GM10847 (cell line): ENCODE data around the gene TCF4.

ENCODE experiments used
- POLR2A ChIP-seq: IDR thresholded peaks from 2 replicates; pipeline ENCODE4 v1.6.1; 2011; ENCODE audit not compliant: insufficient read length; ENCODE audit errors: extremely low read depth

TCF4 gene

DNA sequence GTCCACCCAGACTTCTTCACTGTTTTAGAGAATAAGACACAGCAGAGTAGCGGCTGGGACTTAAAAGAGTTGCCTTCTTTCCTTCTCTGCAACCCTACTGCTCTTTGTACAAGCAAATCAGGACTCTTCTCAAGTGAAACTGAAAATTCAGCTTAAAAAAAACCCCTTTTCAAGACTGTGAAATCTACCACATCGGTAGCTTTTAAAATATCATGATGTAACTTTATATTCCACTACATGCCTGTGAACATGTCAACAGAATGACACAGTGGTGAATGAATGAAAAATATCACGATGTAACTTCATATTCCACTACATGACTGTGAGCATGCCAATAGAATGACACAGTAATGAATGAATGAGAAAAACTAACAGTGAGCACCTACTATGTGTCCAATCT, 53.4 kb downstream of the TCF4 start:
- TF ChIP-seq POLR2A, result no peak

DNA sequence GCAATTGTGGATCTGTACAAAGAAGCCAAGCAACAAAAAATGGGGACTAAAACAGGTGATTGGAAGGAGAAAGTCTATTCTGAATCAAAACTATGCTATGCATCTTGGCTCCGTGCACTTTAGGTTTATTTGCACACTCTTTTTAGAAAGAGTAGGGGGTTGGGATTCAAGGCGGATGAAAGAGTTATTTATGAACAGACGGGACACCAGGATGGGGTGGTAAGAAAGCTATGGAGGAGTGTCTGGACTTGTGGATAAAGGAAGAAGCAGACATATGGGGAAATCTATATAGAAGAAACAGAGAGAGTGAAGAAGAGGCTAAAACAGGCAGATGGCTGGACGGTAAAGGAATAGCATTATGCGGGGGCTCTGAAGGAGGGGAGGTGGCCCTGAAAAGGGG, 57.8 kb downstream of the TCF4 start:
- no peak for TF ChIP-seq POLR2A

DNA sequence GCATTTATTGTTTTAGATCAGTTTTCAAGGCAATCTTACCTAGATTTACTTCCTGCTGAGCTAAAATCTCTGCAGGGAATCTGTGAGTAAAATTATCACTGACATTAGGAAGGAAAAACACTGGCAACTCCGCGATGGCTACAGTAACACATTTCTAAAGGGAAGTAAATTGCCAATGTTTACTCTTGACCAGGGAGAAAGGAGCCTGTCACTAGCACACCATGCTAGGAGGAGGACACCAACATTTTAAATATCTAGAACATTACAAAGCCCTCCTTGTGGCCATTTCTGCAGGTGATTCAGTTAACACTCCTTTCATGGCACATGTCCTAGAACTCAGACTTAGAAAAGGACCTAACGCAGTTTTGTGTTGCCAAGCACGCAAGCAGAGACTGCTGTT, 58.4 kb downstream of the TCF4 start:
- no peak for TF ChIP-seq POLR2A

DNA sequence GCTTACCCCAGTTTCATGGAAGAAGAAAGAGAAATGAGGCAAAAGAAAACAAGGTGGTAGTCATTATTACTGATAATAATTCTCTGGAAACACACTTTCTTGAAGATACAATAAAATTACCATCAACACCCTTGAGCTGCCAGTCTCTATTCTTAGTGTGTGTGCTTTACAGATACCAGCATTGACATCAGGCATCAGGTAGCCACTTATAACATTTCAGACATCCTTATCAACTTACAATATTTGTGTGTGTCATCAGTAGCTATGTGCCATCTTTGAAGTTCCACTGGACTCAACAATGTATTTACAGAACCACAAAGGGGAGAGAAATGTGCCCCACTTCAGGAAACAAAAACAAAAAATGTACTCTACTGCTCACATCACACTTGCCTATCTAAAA, 62.1 kb downstream of the TCF4 start:
- TF ChIP-seq POLR2A, result no peak

DNA sequence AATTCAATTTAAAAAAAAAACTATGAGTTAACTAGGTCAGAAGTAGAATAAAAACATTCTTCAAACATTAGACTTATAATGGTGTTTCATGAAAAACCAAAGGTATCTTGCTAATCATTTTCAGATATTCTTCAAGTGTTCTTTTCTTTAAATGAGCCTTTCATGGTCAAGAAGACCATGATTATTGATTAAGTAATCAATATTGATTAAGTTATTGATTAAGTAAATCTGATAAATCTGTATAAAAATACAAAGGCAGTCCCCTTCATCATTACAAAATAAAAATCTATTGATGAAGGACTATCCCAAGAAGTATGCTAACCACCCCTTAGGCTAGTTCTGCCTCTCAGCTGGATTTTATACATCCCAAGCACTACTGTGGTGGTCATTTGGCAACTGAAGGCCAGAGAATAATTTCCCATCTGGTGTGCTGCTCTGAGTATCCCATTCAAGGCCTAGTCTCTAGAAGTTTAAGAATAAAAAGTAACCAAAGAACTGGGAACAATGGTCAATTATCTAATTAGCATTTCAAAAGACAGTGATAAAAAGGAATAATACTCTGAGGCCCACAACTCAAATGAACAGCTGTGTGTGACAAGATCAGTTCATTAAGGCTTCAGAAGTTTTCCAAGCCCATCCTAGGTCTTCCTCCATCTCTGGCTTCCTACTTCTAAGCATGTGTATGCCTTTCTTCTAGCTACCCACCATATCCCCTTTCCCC, 63.5 kb downstream of the TCF4 start:
- no peak for TF ChIP-seq POLR2A

DNA sequence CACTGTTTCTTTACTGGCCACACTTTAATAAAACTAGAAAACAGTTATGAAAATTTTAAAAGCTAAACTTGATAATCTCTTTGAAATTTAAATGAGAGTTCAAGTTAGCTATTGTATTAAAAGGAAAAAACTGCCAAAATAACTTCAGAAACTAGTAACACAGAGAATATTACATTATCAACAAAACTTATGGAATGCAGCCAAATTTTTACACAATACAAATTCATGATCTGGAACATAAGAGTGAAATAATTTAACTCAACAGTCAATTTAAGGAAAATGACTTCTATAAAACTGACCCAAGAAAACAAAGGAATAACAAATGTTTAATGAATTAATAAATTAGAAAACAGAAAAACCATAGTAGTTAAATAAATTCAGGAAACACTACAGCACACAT, 65.0 kb downstream of the TCF4 start:
- no peak for TF ChIP-seq POLR2A

DNA sequence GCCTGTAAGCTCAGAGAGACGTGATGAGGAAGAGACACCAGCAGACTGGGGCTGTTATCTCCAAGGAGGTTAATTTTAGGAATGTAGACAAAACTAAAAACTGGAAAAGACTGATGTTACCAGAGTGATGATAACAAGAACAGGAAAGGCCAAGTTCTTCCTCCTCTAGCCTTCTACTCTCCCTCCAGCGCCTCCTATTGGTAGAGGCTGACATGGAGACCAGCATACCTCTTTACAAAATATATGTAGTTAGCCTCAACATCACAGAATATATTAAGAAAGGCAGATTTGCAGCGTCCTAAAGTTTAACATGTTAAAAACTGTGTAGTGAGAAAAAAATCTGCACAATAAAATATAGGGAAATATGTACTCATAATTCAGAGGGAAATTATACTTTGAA, 66.0 kb downstream of the TCF4 start:
- TF ChIP-seq POLR2A, result no peak

DNA sequence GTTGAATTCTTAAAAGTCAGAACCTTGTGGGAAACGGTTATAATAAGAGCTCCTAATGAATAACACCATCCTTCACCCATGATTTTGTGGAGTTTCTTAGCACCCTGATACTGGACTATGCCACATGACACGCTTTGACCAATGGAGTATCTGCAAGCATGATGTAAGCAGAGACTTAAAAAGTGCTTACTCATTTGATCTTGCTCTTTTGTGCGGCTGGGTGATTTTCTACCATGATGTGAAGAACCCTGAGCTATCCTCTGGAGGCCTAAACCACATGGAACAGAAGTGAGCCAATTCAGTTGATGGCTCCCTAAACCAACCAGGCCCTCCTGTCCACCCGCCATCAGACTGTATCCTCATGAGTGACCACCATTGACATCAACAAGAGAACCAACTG, 70.9 kb downstream of the TCF4 start:
- TF ChIP-seq POLR2A, result no peak

DNA sequence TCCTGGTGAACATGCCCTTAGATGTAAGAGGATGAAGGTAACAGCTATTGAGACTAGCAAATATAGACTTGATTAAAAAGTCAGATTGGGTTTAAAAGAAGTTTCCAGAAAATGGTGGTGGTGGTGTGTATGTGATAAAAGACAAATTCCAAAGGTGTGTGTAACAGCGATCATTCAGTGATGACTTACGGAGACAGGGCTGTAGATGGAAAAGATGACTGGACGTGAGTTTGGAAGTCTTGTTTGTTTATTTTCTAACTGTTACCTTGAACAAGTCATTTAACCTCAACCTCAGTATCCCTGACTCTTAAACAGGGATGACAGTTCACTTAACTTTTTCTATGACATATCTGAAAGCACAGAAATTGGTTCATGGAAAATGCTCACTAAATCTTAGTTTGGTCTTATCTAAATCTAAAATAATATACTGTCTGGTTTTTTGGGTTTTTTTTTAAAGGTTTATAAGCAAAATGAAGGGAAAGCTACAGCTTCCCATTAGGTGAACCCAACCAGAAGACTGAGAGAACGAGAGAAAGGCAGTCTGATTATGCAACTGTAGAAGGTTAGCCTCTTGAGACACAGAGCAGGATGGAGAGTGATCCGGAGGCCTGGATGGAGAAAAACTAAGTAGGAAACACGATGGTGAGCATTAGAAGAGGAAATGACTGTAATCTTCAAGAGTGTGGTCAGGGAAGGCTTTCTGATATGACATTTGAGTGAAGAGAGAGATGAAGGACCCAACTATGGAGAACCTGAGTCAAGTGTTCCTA, 71.9 kb downstream of the TCF4 start:
- TF ChIP-seq POLR2A, result no peak

DNA sequence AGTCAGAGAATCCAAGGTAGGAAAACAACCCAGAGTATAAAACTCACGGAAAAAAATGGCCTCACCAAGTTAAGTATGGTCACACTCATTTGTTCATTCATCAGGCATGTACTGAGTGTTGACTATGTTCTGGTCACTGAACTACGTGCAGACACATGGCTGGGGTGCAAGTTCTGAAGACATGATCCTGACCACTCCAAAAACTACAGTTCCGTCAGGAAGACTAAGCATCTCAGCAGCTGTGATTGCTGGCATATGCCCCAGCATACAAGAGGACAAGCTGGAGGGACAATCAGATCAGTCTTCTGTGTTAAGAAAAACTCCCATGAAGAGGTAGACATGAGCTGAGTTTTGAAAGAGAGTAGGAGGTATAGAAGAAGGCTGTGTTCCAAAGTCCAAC, 72.8 kb downstream of the TCF4 start:
- TF ChIP-seq POLR2A, result no peak

DNA sequence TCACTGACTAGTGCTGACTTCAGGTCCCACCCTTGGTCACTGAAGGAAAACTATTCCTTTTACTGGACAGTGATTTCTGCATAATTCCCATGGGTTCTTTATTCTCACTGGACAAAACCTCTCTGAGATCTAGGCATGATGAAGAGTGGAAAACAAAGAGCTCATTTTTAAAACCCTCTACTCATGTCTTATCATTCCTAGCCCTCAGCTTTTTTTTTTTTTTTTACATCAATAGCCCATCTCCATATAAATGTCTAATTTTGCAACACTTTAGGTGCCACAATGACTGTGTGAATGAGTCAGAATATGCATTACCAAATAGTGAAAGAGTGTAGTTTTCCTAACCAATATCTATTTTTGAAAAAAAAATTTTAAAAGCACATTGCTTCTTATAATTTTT, 74.8 kb downstream of the TCF4 start:
- TF ChIP-seq POLR2A, result no peak

DNA sequence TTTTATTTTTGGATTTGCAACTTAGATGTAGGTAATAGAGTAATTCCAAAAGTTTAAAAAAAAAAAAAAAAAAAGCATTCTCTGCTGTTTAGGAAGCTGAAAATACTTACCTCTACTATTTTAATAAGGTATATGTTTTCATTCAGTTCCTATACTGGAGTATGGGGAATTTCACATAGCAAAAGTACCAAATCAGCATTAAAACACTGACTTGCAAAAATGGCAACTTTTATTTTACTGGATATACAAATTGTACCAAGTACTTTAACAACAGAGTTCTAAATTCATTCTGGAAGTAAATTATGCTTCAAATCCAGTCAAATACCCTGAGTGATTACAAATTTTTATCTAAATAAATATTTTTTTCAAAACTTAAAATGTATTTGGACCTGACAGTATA, 76.7 kb downstream of the TCF4 start:
- no peak for TF ChIP-seq POLR2A

DNA sequence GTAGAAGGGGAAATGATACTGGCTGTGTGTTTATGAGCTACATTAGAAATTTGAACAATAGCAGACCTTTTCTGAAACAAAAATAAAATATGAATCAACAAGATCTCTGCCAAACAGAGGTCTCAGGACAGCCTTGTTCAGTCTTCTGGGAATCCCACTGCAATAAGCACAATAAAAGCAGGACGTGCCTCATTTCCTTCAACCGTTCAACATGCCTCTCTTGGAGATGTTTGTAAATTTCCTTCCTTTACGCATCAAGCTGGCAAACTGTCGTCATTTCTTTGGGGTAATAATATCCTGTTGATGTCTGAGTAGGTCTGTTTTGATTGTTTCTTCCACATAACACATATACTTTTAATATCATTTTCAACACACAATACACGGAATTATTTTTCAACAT, 77.2 kb downstream of the TCF4 start:
- no peak for TF ChIP-seq POLR2A

DNA sequence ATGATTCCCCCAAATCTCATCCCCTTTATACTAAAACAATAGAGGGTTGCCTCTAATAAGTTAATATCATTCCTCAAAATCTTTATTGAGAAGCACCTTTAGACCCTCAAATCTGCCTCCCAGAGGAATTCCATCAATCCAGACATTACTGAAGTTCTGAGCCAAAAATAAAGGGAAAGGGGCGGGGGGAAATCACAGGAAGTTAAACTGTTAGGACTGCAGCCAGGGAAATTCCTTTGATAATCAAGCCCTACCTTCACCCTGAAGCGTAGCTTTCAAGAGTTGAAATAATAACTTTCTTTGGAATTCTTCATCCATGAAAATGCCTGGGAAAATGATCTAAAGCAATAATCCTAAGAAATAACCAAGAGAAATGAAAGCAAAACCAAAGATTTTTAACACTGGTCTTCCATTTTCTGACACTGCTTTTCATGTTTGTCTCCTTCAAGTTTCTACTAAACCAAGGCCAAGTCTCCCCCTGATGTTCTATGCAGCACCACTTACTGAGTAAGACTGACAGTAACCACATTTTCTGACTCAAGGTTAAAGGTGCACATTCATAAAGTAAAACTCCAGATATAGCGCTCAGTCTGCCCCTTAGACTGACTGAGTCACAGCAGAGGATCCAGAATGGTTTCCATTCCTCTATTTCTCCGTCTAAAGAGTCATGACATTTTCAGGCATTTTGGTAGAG, 78.2 kb downstream of the TCF4 start:
- TF ChIP-seq POLR2A, result no peak

DNA sequence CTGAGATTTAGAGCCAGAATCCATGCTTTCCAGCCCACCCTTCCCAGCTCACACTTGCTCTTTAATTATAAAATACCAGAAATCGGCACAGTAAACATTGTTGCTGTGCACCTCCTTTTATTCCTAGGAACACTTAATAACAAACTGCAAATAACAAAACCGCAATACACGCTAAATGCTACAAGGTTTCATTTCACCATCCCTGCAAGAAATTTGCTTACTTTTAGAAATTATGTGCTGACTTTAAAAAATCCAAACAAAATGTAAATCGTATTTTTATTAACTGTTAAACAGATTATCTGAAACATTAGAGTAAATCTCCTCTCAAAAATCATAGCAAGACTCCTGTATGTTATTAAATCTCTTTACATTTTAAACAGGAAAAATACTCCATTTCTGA, 79.3 kb downstream of the TCF4 start:
- TF ChIP-seq POLR2A, result no peak

DNA sequence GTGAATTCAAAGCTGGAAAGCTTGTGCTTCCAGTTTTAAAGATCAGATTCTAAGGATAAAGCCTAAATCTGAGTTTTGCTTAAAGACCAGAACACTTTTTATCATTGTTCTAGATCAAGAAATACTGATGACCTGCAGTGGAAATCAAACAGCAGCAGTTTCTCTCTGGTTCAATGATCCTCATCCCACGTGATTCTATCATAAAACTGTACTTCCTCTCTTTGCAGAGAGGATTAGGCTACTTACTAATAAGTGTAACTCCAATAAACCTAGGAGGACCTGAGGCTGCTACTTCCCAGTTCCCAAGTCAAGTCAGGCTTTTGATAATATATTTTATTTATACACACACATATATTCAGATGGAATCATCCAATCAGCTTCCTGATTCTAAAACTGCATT, 81.9 kb downstream of the TCF4 start:
- no peak for TF ChIP-seq POLR2A

DNA sequence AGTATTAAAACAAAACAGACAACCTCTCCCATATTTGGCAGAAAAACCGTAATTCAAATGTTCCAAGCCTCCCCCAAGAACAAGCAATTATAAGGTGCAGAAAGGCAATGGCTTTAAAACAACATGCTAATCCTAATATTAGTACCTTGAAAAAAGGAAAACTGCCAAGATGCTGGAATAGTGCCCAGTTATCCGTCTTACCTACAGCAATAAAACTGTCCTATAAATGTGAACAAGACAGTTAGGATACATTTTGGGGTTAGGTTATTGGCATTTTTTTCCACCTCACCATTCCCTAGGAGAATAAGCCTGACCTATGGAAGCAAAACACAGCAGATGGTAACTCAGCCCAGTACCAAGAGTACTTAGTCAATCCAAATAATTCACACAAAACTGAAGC, 83.2 kb downstream of the TCF4 start:
- no peak for TF ChIP-seq POLR2A
